ENCODE measurements around the gene GINS2.

GINS2 gene

GRCh38 chr16:85667261-85667660 lies 21.5 kb downstream of the GINS2 start:
- no peak for DNase-seq

GRCh38 chr16:85665929-85666328 lies 22.8 kb downstream of the GINS2 start:
- DNase-seq = peak in 2 of 14 donors; percentile 4 to 37

- no peak for DNase-seq
Measured at GRCh38 chr16:85665373-85665740, 23.4 kb downstream of the GINS2 start.

- DNase-seq = peak in 2 of 14 donors; percentile 13 to 34
Measured at GRCh38 chr16:85664580-85665372, 24.0 kb downstream of the GINS2 start.

- peak in 1 of 14 donors; percentile 61 for DNase-seq
Measured at GRCh38 chr16:85663891-85664321, 24.8 kb downstream of the GINS2 start.

- no peak for DNase-seq
Measured at GRCh38 chr16:85662976-85663830, 25.6 kb downstream of the GINS2 start.

GRCh38 chr16:85662482-85662812 lies 26.3 kb downstream of the GINS2 start:
- no peak for DNase-seq

GRCh38 chr16:85661740-85662481 lies 26.8 kb downstream of the GINS2 start:
- no peak for DNase-seq

- no peak for DNase-seq
Measured at GRCh38 chr16:85660843-85661739, 27.7 kb downstream of the GINS2 start.

GRCh38 chr16:85659805-85660511 lies 28.8 kb downstream of the GINS2 start:
- peak in 10 of 14 donors; percentile 20 to 72 (median 44) for DNase-seq

GRCh38 chr16:85659336-85659735 lies 29.4 kb downstream of the GINS2 start:
- no peak for DNase-seq

- no peak for DNase-seq
Measured at GRCh38 chr16:85658504-85659326, 30.0 kb downstream of the GINS2 start.

- DNase-seq = no peak
Measured at GRCh38 chr16:85657996-85658395, 30.8 kb downstream of the GINS2 start.

GRCh38 chr16:85657267-85657650 lies 31.5 kb downstream of the GINS2 start:
- DNase-seq = no peak

GRCh38 chr16:85656351-85657266 lies 32.1 kb downstream of the GINS2 start:
- peak in 2 of 14 donors; percentile 27 to 62 for DNase-seq

GRCh38 chr16:85655216-85656129 lies 33.3 kb downstream of the GINS2 start:
- DNase-seq = no peak

- DNase-seq = no peak
Measured at GRCh38 chr16:85654251-85655095, 34.3 kb downstream of the GINS2 start.
